WTC11 (cell line): ENCODE measurements around the gene GLIPR1L2. TPM values are rescaled to one million over a fixed set of nuclear protein-coding genes. Genes with fewer than 3 reads are reported as not detected.

Experiments used
- ATAC-seq: fragments of 200-7000 bp; cut with Tn5 transposase; 2 replicates; pipeline ENCODE4 v1.10.0; 2021; ENCODE audit warnings: mild to moderate bottlenecking, moderate library complexity
- CTCF ChIA-PET: fragments of 300-600 bp; sonication (Branson Sonifier 250); formaldehyde crosslinking; loops from one replicate; lab custom pipeline; 2021; ENCODE audit warnings: antibody characterized with exemption; lab: Charles Lee
- POLR2A ChIA-PET: fragments of 350-600 bp; sonication (Branson Sonifier 250); formaldehyde crosslinking; loops from one replicate; lab custom pipeline; 2021; ENCODE audit warnings: antibody characterized with exemption; lab: Charles Lee
- DNase-seq: peaks from one replicate; pipeline ENCODE4 v3.0.0; 2021; ENCODE audit warnings: low spot score
- H3K27ac Mint-ChIP-seq: 2 replicates; pipeline ENCODE4 v1.8.0; 2021; ENCODE audit warnings: mixed read lengths
- H3K27me3 Mint-ChIP-seq: 2 replicates; pipeline ENCODE4 v1.8.0; 2021; ENCODE audit warnings: low read depth, mild to moderate bottlenecking, moderate library complexity, mixed read lengths
- H3K36me3 Mint-ChIP-seq: 2 replicates; pipeline ENCODE4 v1.8.0; 2021; ENCODE audit warnings: mixed read lengths
- H3K4me1 Mint-ChIP-seq: 2 replicates; pipeline ENCODE4 v1.8.0; 2022; ENCODE audit warnings: mixed read lengths
- H3K4me3 Mint-ChIP-seq: 2 replicates; pipeline ENCODE4 v1.8.0; 2021; ENCODE audit warnings: mild to moderate bottlenecking, moderate library complexity, mixed read lengths
- H3K9me3 Mint-ChIP-seq: 2 replicates; pipeline ENCODE4 v1.8.0; 2021; ENCODE audit warnings: mixed read lengths
- ETV6 ChIP-seq: sonication (generic); formaldehyde crosslinking; IDR thresholded peaks from 2 replicates; pipeline ENCODE4 v1.8.1; 2022; ENCODE audit warnings: mild to moderate bottlenecking, missing genetic modification reagents
- FOXJ3 ChIP-seq: sonication (generic); formaldehyde crosslinking; IDR thresholded peaks from 2 replicates; pipeline ENCODE4 v1.9.0; 2021; ENCODE audit warnings: missing genetic modification reagents, mild to moderate bottlenecking, borderline replicate concordance
- GRHL2 ChIP-seq: fragments of 250-450 bp; sonication (Bioruptor Pico); IDR thresholded peaks from 2 replicates; pipeline ENCODE4 v1.8.0; 2022; ENCODE audit warnings: mild to moderate bottlenecking, moderate library complexity; ENCODE audit not compliant: insufficient replicate concordance, severe bottlenecking
- NFATC4 ChIP-seq: fragments of 250-450 bp; sonication (Bioruptor Pico); IDR thresholded peaks from 2 replicates; pipeline ENCODE4 v1.9.0; 2021; ENCODE audit warnings: mild to moderate bottlenecking
- PRRX2 ChIP-seq: fragments of 250-450 bp; sonication (Bioruptor Pico); IDR thresholded peaks from 2 replicates; pipeline ENCODE4 v1.8.0; 2021; ENCODE audit warnings: mild to moderate bottlenecking
- SOX15 ChIP-seq: fragments of 250-450 bp; sonication (Bioruptor Pico); IDR thresholded peaks from 2 replicates; pipeline ENCODE4 v1.9.0; 2021; ENCODE audit warnings: mild to moderate bottlenecking
- ZNF232 ChIP-seq: sonication (generic); formaldehyde crosslinking; IDR thresholded peaks from 2 replicates; pipeline ENCODE4 v1.8.0; 2022; ENCODE audit warnings: mild to moderate bottlenecking, missing genetic modification reagents
- ZNF396 ChIP-seq: fragments of 250-450 bp; sonication (Bioruptor Pico); IDR thresholded peaks from 2 replicates; pipeline ENCODE4 v1.8.0; 2021; ENCODE audit warnings: mild to moderate bottlenecking, moderate library complexity, borderline replicate concordance
- total RNA-seq: library from RNA; stranded (reverse); gene quantifications from 3 replicates; pipeline ENCODE4 v1.2.3, GENCODE V29; 2021
- TF ChIP-seq, protein P1 (sequence below): fragments of 250-450 bp; sonication (Bioruptor Pico); IDR thresholded peaks from 2 replicates; pipeline ENCODE4 v2.1.2; 2022; ENCODE audit warnings: mild to moderate bottlenecking, moderate library complexity
- TF ChIP-seq, protein P2 (sequence below): sonication (generic); formaldehyde crosslinking; IDR thresholded peaks from 2 replicates; pipeline ENCODE4 v1.8.0; 2022; ENCODE audit warnings: mild to moderate bottlenecking, missing genetic modification reagents
- TF ChIP-seq, protein P3 (sequence below): fragments of 250-450 bp; sonication (Bioruptor Pico); IDR thresholded peaks from 2 replicates; pipeline ENCODE4 v1.8.0; 2021; ENCODE audit warnings: mild to moderate bottlenecking
- TF ChIP-seq, protein P4 (sequence below): sonication (generic); formaldehyde crosslinking; IDR thresholded peaks from 2 replicates; pipeline ENCODE4 v1.8.1; 2023; ENCODE audit warnings: mild to moderate bottlenecking, missing genetic modification reagents
- TF ChIP-seq, protein P5 (sequence below): sonication (generic); formaldehyde crosslinking; IDR thresholded peaks from 2 replicates; pipeline ENCODE4 v1.8.0; 2023; ENCODE audit warnings: missing genetic modification reagents, mild to moderate bottlenecking, borderline replicate concordance
- TF ChIP-seq, protein P6 (sequence below): sonication (generic); formaldehyde crosslinking; IDR thresholded peaks from 2 replicates; pipeline ENCODE4 v1.8.1; 2022; ENCODE audit warnings: missing genetic modification reagents, borderline replicate concordance

Gene GLIPR1L2
- total RNA-seq, 1 experiment from 2014 or later, result not detected

DNA sequence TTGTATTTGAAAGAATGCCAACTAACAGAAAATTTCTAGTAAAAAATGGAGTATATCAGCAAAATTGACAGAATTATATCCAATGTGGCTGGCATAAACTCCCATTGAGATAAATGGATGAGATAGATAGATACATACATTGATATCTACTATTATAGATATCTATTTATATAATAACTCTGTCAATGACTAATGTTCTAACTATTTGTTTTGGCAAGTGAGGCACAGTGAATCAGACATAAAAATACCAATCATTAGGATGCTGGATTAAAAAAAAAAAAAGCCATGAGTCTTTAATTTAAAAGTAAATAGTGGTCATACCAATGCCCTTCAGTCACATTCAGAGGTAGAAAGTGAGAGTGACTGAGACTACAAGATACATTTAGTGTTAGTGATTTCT, 56.0 kb downstream of the GLIPR1L2 start (continued):
- TF ChIP-seq, protein P1, sequence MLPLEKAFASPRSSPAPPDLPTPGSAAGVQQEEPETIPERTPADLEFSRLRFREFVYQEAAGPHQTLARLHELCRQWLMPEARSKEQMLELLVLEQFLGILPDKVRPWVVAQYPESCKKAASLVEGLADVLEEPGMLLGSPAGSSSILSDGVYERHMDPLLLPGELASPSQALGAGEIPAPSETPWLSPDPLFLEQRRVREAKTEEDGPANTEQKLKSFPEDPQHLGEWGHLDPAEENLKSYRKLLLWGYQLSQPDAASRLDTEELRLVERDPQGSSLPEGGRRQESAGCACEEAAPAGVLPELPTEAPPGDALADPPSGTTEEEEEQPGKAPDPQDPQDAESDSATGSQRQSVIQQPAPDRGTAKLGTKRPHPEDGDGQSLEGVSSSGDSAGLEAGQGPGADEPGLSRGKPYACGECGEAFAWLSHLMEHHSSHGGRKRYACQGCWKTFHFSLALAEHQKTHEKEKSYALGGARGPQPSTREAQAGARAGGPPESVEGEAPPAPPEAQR, result no peak
- no peak for TF ChIP-seq NFATC4
- TF ChIP-seq, protein P2, sequence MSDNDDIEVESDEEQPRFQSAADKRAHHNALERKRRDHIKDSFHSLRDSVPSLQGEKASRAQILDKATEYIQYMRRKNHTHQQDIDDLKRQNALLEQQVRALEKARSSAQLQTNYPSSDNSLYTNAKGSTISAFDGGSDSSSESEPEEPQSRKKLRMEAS (CRISPR knock-in tag), result no peak
- no peak for TF ChIP-seq ETV6 (CRISPR knock-in tag)
- TF ChIP-seq, protein P3, sequence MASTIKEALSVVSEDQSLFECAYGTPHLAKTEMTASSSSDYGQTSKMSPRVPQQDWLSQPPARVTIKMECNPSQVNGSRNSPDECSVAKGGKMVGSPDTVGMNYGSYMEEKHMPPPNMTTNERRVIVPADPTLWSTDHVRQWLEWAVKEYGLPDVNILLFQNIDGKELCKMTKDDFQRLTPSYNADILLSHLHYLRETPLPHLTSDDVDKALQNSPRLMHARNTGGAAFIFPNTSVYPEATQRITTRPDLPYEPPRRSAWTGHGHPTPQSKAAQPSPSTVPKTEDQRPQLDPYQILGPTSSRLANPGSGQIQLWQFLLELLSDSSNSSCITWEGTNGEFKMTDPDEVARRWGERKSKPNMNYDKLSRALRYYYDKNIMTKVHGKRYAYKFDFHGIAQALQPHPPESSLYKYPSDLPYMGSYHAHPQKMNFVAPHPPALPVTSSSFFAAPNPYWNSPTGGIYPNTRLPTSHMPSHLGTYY (CRISPR knock-in tag), result no peak
- TF ChIP-seq, protein P4, sequence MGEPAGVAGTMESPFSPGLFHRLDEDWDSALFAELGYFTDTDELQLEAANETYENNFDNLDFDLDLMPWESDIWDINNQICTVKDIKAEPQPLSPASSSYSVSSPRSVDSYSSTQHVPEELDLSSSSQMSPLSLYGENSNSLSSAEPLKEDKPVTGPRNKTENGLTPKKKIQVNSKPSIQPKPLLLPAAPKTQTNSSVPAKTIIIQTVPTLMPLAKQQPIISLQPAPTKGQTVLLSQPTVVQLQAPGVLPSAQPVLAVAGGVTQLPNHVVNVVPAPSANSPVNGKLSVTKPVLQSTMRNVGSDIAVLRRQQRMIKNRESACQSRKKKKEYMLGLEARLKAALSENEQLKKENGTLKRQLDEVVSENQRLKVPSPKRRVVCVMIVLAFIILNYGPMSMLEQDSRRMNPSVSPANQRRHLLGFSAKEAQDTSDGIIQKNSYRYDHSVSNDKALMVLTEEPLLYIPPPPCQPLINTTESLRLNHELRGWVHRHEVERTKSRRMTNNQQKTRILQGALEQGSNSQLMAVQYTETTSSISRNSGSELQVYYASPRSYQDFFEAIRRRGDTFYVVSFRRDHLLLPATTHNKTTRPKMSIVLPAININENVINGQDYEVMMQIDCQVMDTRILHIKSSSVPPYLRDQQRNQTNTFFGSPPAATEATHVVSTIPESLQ (CRISPR knock-in tag), result no peak
- TF ChIP-seq, protein P5, sequence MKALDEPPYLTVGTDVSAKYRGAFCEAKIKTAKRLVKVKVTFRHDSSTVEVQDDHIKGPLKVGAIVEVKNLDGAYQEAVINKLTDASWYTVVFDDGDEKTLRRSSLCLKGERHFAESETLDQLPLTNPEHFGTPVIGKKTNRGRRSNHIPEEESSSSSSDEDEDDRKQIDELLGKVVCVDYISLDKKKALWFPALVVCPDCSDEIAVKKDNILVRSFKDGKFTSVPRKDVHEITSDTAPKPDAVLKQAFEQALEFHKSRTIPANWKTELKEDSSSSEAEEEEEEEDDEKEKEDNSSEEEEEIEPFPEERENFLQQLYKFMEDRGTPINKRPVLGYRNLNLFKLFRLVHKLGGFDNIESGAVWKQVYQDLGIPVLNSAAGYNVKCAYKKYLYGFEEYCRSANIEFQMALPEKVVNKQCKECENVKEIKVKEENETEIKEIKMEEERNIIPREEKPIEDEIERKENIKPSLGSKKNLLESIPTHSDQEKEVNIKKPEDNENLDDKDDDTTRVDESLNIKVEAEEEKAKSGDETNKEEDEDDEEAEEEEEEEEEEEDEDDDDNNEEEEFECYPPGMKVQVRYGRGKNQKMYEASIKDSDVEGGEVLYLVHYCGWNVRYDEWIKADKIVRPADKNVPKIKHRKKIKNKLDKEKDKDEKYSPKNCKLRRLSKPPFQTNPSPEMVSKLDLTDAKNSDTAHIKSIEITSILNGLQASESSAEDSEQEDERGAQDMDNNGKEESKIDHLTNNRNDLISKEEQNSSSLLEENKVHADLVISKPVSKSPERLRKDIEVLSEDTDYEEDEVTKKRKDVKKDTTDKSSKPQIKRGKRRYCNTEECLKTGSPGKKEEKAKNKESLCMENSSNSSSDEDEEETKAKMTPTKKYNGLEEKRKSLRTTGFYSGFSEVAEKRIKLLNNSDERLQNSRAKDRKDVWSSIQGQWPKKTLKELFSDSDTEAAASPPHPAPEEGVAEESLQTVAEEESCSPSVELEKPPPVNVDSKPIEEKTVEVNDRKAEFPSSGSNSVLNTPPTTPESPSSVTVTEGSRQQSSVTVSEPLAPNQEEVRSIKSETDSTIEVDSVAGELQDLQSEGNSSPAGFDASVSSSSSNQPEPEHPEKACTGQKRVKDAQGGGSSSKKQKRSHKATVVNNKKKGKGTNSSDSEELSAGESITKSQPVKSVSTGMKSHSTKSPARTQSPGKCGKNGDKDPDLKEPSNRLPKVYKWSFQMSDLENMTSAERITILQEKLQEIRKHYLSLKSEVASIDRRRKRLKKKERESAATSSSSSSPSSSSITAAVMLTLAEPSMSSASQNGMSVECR (CRISPR knock-in tag), result no peak
- TF ChIP-seq FOXJ3 (CRISPR knock-in tag), result no peak
- TF ChIP-seq, protein P6, sequence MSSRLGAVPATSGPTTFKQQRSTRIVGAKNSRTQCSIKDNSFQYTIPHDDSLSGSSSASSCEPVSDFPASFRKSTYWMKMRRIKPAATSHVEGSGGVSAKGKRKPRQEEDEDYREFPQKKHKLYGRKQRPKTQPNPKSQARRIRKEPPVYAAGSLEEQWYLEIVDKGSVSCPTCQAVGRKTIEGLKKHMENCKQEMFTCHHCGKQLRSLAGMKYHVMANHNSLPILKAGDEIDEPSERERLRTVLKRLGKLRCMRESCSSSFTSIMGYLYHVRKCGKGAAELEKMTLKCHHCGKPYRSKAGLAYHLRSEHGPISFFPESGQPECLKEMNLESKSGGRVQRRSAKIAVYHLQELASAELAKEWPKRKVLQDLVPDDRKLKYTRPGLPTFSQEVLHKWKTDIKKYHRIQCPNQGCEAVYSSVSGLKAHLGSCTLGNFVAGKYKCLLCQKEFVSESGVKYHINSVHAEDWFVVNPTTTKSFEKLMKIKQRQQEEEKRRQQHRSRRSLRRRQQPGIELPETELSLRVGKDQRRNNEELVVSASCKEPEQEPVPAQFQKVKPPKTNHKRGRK, result no peak

DNA sequence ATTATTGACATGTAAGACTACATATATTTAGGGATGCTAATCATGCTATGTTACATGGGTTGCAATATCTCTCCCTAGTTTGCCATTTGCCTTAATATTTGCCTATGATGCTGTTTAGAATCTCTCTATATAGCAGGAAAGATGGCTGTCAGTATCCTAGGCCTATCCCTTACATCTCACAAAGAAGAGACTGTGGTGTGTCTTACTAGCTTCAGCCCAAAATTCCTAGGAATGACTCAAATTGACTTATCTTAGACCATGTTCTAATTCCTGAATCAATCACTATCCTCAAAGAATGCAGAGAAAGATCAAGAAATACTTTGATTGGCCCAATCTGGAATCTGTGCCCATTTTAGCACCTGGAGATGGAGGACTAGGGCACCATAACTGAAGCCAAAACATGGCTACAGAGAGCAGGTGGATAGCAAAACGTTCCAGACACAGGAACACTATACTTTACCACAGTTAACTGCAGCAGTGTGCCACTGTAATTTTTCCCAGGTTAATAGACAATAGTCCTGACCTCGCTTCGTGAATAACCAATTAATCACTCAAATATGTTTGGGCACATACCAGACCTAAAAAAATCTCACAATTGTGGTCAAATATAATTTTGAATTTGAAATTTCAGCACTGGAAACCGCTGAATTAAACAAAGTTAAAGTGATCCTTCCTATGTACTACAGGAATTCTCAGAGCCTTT, 57.0 kb downstream of the GLIPR1L2 start:
- ATAC-seq (no peak), DNase-seq (no peak)
- ChIA-PET CTCF (no interaction called here), POLR2A (no interaction called here)
- no peak overlapping the region for H3K4me3 Mint-ChIP-seq
- no peak overlapping the region for H3K27ac Mint-ChIP-seq
- H3K27me3 Mint-ChIP-seq, result no peaks in the 10 kb centered on the region
- TF ChIP-seq SOX15 (CRISPR knock-in tag) (no peak), GRHL2 (CRISPR knock-in tag) (no peak), ZNF396 (CRISPR knock-in tag) (no peak), PRRX2 (no peak), ZNF232 (CRISPR knock-in tag) (no peak)
- TF ChIP-seq, protein P2 (CRISPR knock-in tag), result no peak
- H3K36me3 Mint-ChIP-seq, result peaks cover 2% of the 10 kb centered on the region; the same call in 1 of the 2 replicates
- no peaks in the 10 kb centered on the region for H3K4me1 Mint-ChIP-seq
- peaks cover 9% of the 10 kb centered on the region for H3K9me3 Mint-ChIP-seq
